Stimulated activated CD4-positive, alpha-beta T cell treated with anti-CD3 and anti-CD28 coated beads, Interleukin-2, amount 100 ng/mL, for 4 hours (primary cell): Measurements from ENCODE around the gene NEDD9.

ENCODE experiments used
- DNase-seq: peaks from one replicate; pipeline ENCODE4 v3.0.0-alpha.2; 2020; ENCODE audit warnings: low read depth

NEDD9 gene

DNA sequence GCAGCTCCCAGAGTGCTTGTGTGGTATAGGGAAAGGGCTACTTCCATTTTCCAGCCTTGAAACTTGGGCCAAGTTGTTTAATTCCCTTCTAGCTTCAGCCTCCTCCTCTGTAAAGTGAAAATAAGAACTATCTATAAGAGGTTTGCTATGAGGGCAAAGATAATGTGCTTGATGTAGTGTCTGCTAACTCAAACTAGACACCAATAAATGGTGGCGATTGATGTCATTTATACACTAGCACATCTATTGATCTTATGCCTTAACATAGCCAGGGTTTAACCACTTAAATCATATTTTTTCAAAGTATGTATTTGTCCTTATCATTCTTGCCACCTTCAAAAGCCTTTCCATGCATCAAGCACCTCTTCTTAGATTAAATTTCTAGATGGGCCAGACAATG, 55.2 kb downstream of the NEDD9 start:
- DNase-seq: no peak

- DNase-seq: no peak
These were observed 58.2 kb downstream of the NEDD9 start for GRCh38 chr6:11174242-11174611.

GRCh38 chr6:11172501-11173327, 59.8 kb downstream of the NEDD9 start:
- DNase-seq: peak; percentile 58

GRCh38 chr6:11171952-11172351, 60.5 kb downstream of the NEDD9 start:
- no peak for DNase-seq

GRCh38 chr6:11168091-11168635, 64.3 kb downstream of the NEDD9 start:
- no peak for DNase-seq

DNA sequence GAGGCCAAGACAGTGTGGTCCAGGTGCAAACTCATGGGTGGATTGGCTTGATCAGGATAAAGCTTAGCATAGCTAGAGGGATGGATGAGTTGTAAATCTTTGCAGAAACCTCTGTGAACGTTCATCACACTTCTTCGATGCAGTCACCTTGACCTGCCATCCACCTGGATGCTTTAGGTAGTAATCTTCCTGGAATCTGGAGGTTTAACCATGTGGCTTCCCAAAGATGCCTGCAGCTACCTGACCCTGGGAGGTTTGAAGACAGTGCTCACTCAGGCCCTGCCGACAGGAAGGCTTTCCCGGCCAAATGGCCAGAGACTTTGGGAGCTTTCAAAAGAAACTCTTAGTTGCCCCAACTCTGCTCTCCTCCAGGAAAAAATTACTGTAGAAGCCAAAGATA, 65.5 kb downstream of the NEDD9 start:
- no peak for DNase-seq

GRCh38 chr6:11164717-11165646, 67.5 kb downstream of the NEDD9 start:
- no peak for DNase-seq

DNA sequence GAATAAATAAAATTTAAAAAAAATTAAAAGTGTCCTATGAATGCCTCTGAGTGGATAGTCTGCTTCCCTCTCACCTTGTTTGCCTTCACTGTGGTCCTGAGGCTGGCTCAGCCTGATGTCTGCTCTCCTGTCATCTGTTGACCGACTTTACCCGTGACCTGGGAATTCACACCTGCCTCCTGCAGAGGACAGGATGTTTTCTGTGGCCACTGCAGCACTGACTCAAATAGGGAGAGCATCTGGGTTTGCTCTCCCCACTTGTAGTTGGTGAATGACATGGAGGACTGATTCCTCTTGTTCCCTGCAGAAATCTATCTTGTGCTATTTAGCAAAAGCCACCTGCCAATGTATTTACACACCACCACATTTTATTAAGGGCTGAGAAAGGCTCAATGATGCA, 68.5 kb downstream of the NEDD9 start:
- DNase-seq: no peak

DNA sequence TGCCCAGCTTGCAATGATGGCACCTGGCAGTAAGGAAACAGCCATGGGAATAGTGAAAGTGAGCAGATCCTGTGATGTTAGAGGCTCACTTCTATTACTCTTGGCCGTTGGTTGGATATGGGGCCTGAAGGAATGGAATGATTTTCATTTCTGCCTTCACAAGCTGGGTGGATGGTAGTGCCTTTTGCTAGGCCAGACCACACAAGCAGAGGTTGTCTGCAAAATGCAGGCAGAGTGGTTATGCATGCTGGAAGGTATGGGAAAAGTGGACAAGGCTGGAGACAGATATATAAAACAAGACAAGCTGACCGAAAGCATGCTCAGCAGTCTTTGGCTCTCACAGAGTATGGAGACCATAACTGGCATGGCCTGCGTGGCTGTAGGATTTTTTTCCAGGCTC, 70.2 kb downstream of the NEDD9 start:
- no peak for DNase-seq

- DNase-seq: no peak
These were observed 71.2 kb downstream of the NEDD9 start for GRCh38 chr6:11161031-11161956.

- DNase-seq: no peak
These were observed 72.3 kb downstream of the NEDD9 start for GRCh38 chr6:11160199-11160598.

GRCh38 chr6:11155589-11155988, 76.9 kb downstream of the NEDD9 start:
- DNase-seq: no peak

DNA sequence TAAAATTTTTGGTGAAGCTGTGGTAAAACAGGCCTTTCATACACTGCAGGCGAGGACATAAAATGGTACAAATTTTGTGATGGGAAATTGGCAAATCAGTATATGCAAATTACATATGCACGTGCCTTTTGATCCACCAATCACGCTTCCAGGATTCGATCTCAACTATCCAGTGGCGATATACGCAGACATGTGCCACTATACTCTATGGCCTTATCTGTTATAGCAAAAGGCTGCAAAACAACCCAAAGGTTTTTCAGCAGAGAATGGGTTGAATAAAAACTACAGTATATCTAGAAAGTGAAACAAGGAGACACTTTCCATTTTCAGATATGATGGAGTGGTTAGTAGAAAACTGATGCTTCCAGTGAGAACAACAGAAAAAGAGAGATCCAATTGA, 79.0 kb downstream of the NEDD9 start:
- no peak for DNase-seq

DNA sequence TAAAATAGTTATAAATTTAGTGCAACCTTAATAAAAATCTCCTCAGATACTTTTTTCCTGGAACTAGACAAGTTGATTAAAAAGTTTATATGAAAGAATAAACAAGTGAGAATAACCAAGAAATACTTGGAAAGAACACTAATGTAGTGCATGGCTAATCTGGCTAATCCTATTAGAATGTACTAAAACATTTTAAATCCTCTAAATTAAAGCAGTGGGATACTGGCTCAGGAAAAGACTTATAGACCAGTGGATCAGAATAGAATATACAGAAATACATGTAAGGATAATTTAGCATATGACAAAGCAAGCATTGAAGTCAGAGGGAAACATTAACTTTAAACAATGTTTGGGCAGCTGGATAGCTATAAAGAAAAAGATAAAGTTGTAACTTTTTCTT, 79.9 kb downstream of the NEDD9 start:
- DNase-seq: no peak

- no peak for DNase-seq
These were observed 81.0 kb downstream of the NEDD9 start for GRCh38 chr6:11151488-11151887.

GRCh38 chr6:11149551-11149950, 82.9 kb downstream of the NEDD9 start:
- DNase-seq: no peak

- no peak for DNase-seq
These were observed 86.2 kb downstream of the NEDD9 start for GRCh38 chr6:11146117-11146826.

GRCh38 chr6:11144393-11144851, 88.0 kb downstream of the NEDD9 start:
- DNase-seq: peak; percentile 69

DNA sequence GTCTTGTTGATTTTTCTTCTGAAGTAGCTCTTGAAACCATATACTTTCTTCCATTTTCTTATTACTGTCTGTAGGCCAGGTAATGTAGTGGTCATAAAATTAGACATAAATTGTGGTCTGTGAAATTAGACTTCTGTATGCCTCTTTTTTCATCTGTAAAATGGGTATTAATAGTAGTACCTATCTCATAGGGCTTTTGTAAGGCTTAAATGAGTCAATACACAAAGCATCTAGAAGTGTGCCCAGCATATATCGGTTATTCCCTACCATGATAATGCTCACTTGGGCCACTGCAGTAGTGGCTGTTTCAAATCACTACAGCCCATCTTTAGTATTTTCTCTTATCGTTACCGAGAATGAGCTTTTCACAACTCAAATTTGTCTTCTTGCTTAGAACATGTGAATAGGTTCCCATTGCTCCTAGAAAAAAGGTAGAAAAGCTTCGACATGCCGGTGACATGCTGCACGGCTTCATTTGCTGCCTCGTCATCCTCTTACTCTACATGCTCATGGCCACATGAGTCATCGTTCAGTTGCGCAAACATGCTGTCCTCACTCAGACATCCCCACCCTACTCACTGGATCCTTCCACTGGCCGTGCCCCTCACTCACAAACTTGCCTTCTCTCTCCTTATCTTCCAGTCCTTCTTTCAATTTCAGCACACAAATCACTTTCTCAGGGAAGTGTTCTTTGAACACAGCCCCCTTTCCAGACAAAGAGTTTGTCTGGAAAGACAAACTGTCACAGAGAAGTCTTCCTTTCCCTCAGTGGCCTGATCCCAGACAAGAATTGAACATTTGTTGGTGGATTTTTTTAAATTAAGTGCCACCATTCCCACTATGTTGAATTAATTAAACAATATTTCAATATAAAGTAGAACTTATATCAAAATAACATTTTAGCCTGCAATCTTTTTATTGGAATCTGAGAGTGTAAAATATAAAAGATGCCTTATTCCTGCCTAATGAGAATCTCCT, 88.8 kb downstream of the NEDD9 start:
- DNase-seq: no peak
